Vagina (tissue), 2 donors: ENCODE measurements around the gene PPP2CA.

Source experiments
- CTCF ChIP-seq, 3 experiments: fragments of 450-650 bp in 2 of 3; fragments of 200-600 bp in 1 of 3; sonication (generic) in 1 of 3; IDR thresholded peaks; one replicate each; pipeline ENCODE4 v1.5.1; 2017 to 2019; ENCODE audit warnings: antibody characterized with exemption in 3 of 3, mild to moderate bottlenecking in 2 of 3, moderate library complexity in 2 of 3
- POLR2A ChIP-seq, 2 donors: fragments of 450-650 bp; IDR thresholded peaks; one replicate each; pipeline ENCODE4 v1.6.1; 2017; ENCODE audit warnings: antibody characterized with exemption in 2 of 2, mild to moderate bottlenecking in 2 of 2, moderate library complexity in 2 of 2
- POLR2AphosphoS5 ChIP-seq, 2 donors: sonication (generic); formaldehyde crosslinking; IDR thresholded peaks; one replicate each; pipeline ENCODE4 v1.9.0; 2017; ENCODE audit warnings: antibody characterized with exemption in 2 of 2, mild to moderate bottlenecking in 2 of 2, low read depth in 1 of 2; ENCODE audit not compliant: insufficient read depth in 1 of 2

DNA sequence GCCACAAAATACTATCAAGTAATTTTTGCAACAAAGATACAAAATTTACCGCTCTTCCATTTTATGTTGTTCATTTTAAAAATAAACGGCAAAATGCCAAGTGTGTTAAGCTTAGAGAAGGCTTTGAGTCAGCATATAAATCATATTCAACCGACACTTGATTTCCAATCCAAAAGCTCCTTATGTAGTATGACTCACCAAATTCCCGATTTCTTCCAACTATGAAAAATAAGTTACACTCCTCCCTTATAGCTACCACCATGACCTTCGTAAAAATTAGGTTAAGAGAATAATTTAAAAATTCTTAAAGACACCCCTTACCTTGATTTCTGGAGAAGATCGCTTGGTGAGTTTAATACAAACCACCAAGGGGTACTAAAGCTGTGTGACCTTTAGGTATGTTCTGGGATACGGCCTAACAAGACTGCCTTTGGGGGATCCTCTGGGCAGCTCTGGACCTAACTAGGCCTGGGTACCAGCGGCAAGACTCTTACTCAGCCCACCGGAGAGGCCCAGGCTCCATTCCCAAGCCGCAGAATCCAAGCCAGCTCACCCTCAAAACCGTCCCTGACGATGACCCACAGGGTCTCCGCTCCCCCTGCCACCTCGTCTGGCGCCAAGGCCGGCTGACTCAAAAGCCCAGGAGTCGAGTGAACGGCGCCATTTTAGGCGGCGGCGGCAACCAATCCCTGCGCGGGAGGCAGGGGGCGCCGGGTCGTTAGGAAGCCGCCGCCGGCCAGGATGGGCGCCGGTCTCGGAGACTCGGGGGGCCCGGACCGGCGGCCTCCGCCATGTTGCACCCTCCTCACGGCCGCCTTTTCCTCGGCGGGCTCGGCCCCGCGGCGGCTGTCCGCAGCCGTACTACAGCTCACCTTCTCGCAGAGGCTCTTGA is 739 bp downstream of the PPP2CA start:
- TF ChIP-seq CTCF (IDR thresholded peaks at IDR 0.05), result no peak
- no peak for TF ChIP-seq POLR2A (IDR thresholded peaks at IDR 0.05)
- no peak for TF ChIP-seq POLR2AphosphoS5 (IDR thresholded peaks at IDR 0.05; ENCODE audit: insufficient read depth in 1 of 2, low read depth in 1 of 2)
